Uterus (tissue), 4 donors: ENCODE data around the gene SRPX. TPM values are rescaled to one million over a fixed set of nuclear protein-coding genes. Genes with fewer than 3 reads are reported as not detected.

Experiments used
- DNase-seq, 2 donors: peaks; one replicate each; pipeline ENCODE4 v3.0.0-alpha.2; 2019 to 2020
- H3K27ac ChIP-seq, 2 donors: fragments of 200-600 bp; sonication (generic); 1 replicate in 1 of 2; 2 replicates in 1 of 2; pipeline ENCODE4 v1.5.1; 2016 to 2018
- H3K27me3 ChIP-seq, 2 donors: fragments of 200-600 bp; sonication (generic); one replicate each; pipeline ENCODE4 v1.5.1; 2018 to 2019; ENCODE audit warnings: control low read depth in 1 of 2
- H3K36me3 ChIP-seq, 2 donors: fragments of 200-600 bp; sonication (generic); one replicate each; pipeline ENCODE4 v1.5.1; 2019; ENCODE audit warnings: control low read depth in 1 of 2
- H3K4me1 ChIP-seq, 2 donors: fragments of 200-600 bp; sonication (generic); one replicate each; pipeline ENCODE4 v1.5.1; 2018 to 2019; ENCODE audit warnings: control low read depth in 1 of 2
- H3K4me3 ChIP-seq, 2 donors: fragments of 200-600 bp; sonication (generic); 1 replicate in 1 of 2; 2 replicates in 1 of 2; pipeline ENCODE4 v1.5.1; 2018 to 2019; ENCODE audit warnings: mild to moderate bottlenecking in 1 of 2
- H3K9me3 ChIP-seq, 2 donors: fragments of 200-600 bp; sonication (generic); one replicate each; pipeline ENCODE4 v1.5.1; 2019; ENCODE audit warnings: control low read depth in 1 of 2
- CTCF ChIP-seq, 4 experiments: fragments of 200-600 bp in 2 of 4; fragments of 450-650 bp in 2 of 4; sonication (generic) in 2 of 4; IDR thresholded peaks; one replicate each; pipeline ENCODE4 v1.5.1; 2016 to 2019; ENCODE audit warnings: antibody characterized with exemption in 4 of 4, mild to moderate bottlenecking in 2 of 4, moderate library complexity in 1 of 4
- POLR2A ChIP-seq, 2 donors: fragments of 450-650 bp; IDR thresholded peaks; one replicate each; pipeline ENCODE4 v1.6.1; 2016; ENCODE audit warnings: antibody characterized with exemption in 2 of 2, mild to moderate bottlenecking in 1 of 2, moderate library complexity in 1 of 2
- intact Hi-C: fragments of 100-400 bp; cut with DNase I; formaldehyde crosslinking; loops from one replicate; pipeline ENCODE4 v1.15.1; 2023; ENCODE audit warnings: low total_unique reads
- total RNA-seq, 4 donors: library from RNA; depleted of rRNA in 3 of 4; stranded (reverse); fragments of >200 nt in 3 of 4; gene quantifications; one replicate each; pipeline versions ENCODE4 v1.1.0 to v1.2.4, GENCODE V29; 2014 to 2023
- donor health status: DM: yes; HTN: yes; CAD: no.

The SRPX gene
- total RNA-seq, 4 donors from 2014 or later = 62.7 to 141 (median 99.5) TPM

GRCh38 chrX:38206542-38206941, 14.1 kb downstream of the SRPX start:
- intact Hi-C loops = no loop called here
- no peak overlapping the region for H3K4me3 ChIP-seq
- TF ChIP-seq CTCF (IDR thresholded peaks at IDR 0.05) = no peak
- no peak for TF ChIP-seq POLR2A (IDR thresholded peaks at IDR 0.05)
- no peak for DNase-seq
- no peaks in the 10 kb centered on the region for H3K27me3 ChIP-seq
- H3K36me3 ChIP-seq = no peaks in the 10 kb centered on the region
- H3K4me1 ChIP-seq = no peaks in the 10 kb centered on the region
- no peak overlapping the region for H3K27ac ChIP-seq
- H3K9me3 ChIP-seq = no peaks in the 10 kb centered on the region

- no peaks in the 10 kb centered on the region for H3K9me3 ChIP-seq
- H3K4me3 ChIP-seq = no peak overlapping the region
- no peaks in the 10 kb centered on the region for H3K27me3 ChIP-seq
- DNase-seq = no peak
- no peak for TF ChIP-seq CTCF (IDR thresholded peaks at IDR 0.05)
- no peak for TF ChIP-seq POLR2A (IDR thresholded peaks at IDR 0.05)
- H3K36me3 ChIP-seq = no peaks in the 10 kb centered on the region
- H3K4me1 ChIP-seq = no peaks in the 10 kb centered on the region
- H3K27ac ChIP-seq = no peak overlapping the region
- intact Hi-C loops = no loop called here
These were observed 14.6 kb downstream of the SRPX start for GRCh38 chrX:38206036-38206435.

GRCh38 chrX:38205039-38205438, 15.6 kb downstream of the SRPX start:
- Histone ChIP-seq H3K27me3 (no peaks in the 10 kb centered on the region), H3K4me1 (no peaks in the 10 kb centered on the region), H3K36me3 (no peaks in the 10 kb centered on the region), H3K4me3 (no peak overlapping the region), H3K9me3 (no peaks in the 10 kb centered on the region), H3K27ac (no peak overlapping the region)
- TF ChIP-seq POLR2A (IDR thresholded peaks at IDR 0.05) (no peak), CTCF (IDR thresholded peaks at IDR 0.05) (no peak)
- intact Hi-C loops = no loop called here
- no peak for DNase-seq

- DNase-seq = no peak
- H3K4me3 ChIP-seq = no peak overlapping the region
- H3K27me3 ChIP-seq = no peaks in the 10 kb centered on the region
- no peaks in the 10 kb centered on the region for H3K4me1 ChIP-seq
- TF ChIP-seq CTCF (IDR thresholded peaks at IDR 0.05) = peak in 2 of 4 experiments; percentile 5 to 15
- no peak for TF ChIP-seq POLR2A (IDR thresholded peaks at IDR 0.05)
- intact Hi-C loops = no loop called here
- H3K27ac ChIP-seq = no peak overlapping the region
- no peaks in the 10 kb centered on the region for H3K36me3 ChIP-seq
- H3K9me3 ChIP-seq = no peaks in the 10 kb centered on the region
These were observed 28.5 kb downstream of the SRPX start for GRCh38 chrX:38192007-38192810.

- TF ChIP-seq POLR2A (IDR thresholded peaks at IDR 0.05) = no peak
- TF ChIP-seq CTCF (IDR thresholded peaks at IDR 0.05) = no peak
- H3K4me3 ChIP-seq = no peak overlapping the region
- H3K27me3 ChIP-seq = no peaks in the 10 kb centered on the region
- no peak for DNase-seq
- H3K9me3 ChIP-seq = no peaks in the 10 kb centered on the region
- H3K36me3 ChIP-seq = no peaks in the 10 kb centered on the region
- no peak overlapping the region for H3K27ac ChIP-seq
- no peaks in the 10 kb centered on the region for H3K4me1 ChIP-seq
- intact Hi-C loops = no loop called here
These were observed 31.0 kb downstream of the SRPX start for GRCh38 chrX:38189431-38190250.
